ENCODE results near the gene CD63.

CD63 gene

GRCh38 chr12:55686366-55687010 is 42.3 kb downstream of the CD63 start:
- no peak for DNase-seq (ENCODE audit: low spot score)

GRCh38 chr12:55685671-55686070 is 43.1 kb downstream of the CD63 start:
- no peak for DNase-seq (ENCODE audit: low spot score)

- no peak for DNase-seq (ENCODE audit: low spot score)
Measured at GRCh38 chr12:55684761-55685370, 43.9 kb downstream of the CD63 start.

GRCh38 chr12:55683676-55684075 is 45.1 kb downstream of the CD63 start:
- no peak for DNase-seq (ENCODE audit: low spot score)

- no peak for DNase-seq (ENCODE audit: low spot score)
Measured at GRCh38 chr12:55682087-55682796, 46.6 kb downstream of the CD63 start.

- peak; percentile 53 for DNase-seq (ENCODE audit: low spot score)
Measured at GRCh38 chr12:55681142-55682077, 47.4 kb downstream of the CD63 start.

GRCh38 chr12:55679691-55680090 is 49.1 kb downstream of the CD63 start:
- no peak for DNase-seq (ENCODE audit: low spot score)

- DNase-seq (ENCODE audit: low spot score) = no peak
Measured at GRCh38 chr12:55676707-55677106, 52.1 kb downstream of the CD63 start.

GRCh38 chr12:55675666-55676065 is 53.1 kb downstream of the CD63 start:
- DNase-seq (ENCODE audit: low spot score) = no peak

Data from AG08396 (cell line).